Measurements from ENCODE around the gene PARVG. TPM values are rescaled to one million over a fixed set of nuclear protein-coding genes. Genes with fewer than 3 reads are reported as not detected.

The PARVG gene
- total RNA-seq, 4 donors from 2014 or later = 1.00 to 37.8 (median 20.6) TPM

DNA sequence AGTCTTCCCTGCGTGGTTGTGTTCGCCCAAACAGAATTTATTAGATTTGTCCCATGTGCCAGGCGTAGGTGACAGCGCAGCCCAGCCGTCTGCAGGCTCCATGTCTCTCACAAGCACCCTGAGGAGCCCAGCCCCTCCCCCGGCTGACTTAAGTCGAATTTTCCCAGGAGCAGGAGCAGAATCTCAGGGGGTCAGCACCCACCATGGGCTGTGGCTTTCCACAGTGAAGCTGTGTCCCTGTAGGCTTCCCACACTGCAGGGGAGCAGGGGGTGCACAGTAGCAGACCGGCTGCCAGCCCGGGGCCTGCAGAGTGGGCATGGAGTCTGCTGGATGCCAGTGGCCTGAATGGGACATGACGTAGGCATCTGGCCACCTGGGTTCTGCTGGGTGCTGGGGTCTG, 16.0 kb downstream of the PARVG start:
- in situ Hi-C loops (cut with MboI; ENCODE audit: low pct_ligation_motif_present in 1 of 4, low pct_unique_long_range_greater_than_20kb in 1 of 4, low sequenced_read_pairs in 3 of 4) (no loop called here), intact Hi-C loops (cut with DNase I; ENCODE audit: low total_unique reads) (no loop called here)
- Histone ChIP-seq H3K4me3 (no peak overlapping the region), H3K4me1 (peaks cover 0 to 3% (median 0%) of the 10 kb centered on the region in 4 donors), H3K36me3 (no peaks in the 10 kb centered on the region), H3K27ac (no peak overlapping the region), H3K9me3 (no peaks in the 10 kb centered on the region), H3K27me3 (no peaks in the 10 kb centered on the region)
- TF ChIP-seq EP300 (IDR thresholded peaks at IDR 0.05; ENCODE audit: low read depth) = no peak
- TF ChIP-seq POLR2AphosphoS5 (IDR thresholded peaks at IDR 0.05) = no peak
- TF ChIP-seq, protein P1, sequence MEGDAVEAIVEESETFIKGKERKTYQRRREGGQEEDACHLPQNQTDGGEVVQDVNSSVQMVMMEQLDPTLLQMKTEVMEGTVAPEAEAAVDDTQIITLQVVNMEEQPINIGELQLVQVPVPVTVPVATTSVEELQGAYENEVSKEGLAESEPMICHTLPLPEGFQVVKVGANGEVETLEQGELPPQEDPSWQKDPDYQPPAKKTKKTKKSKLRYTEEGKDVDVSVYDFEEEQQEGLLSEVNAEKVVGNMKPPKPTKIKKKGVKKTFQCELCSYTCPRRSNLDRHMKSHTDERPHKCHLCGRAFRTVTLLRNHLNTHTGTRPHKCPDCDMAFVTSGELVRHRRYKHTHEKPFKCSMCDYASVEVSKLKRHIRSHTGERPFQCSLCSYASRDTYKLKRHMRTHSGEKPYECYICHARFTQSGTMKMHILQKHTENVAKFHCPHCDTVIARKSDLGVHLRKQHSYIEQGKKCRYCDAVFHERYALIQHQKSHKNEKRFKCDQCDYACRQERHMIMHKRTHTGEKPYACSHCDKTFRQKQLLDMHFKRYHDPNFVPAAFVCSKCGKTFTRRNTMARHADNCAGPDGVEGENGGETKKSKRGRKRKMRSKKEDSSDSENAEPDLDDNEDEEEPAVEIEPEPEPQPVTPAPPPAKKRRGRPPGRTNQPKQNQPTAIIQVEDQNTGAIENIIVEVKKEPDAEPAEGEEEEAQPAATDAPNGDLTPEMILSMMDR (IDR thresholded peaks at IDR 0.05) = no peak
- no peak for TF ChIP-seq POLR2A (IDR thresholded peaks at IDR 0.05)
- DNase-seq = no peak
- 82% methylated on average over 10 of the region's 10 CpGs; no CpG with 5 or more reads in 1 of the 2 donors for WGBS, 2 donors (ENCODE audit: low coverage in 1 of 2)

DNA sequence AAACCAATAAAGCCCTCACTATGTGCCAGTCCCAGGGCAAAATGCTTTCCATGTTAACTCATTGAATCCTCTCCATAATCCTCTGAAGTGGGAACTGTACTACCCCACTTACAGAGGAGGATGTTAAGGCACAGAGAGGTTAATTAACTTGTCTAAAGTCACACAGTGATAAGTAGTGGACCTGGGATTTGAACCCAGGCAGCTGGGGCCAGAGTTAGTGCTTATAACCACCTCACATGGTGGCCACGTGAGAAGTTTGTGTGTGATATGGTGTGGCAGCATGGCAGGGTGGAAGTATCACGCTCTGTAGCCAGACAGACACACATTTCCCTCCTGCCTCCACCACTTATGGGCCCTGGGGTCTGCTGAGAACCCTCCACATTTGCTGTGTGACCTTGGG, 16.5 kb downstream of the PARVG start:
- no peak for DNase-seq
- WGBS, 2 donors (ENCODE audit: low coverage in 1 of 2) = 92% methylated on average over 2 of the region's 2 CpGs; no CpG with 5 or more reads in 1 of the 2 donors
- H3K36me3 ChIP-seq = no peaks in the 10 kb centered on the region
- H3K27ac ChIP-seq = no peak overlapping the region
- H3K4me3 ChIP-seq = no peak overlapping the region
- no peaks in the 10 kb centered on the region for H3K27me3 ChIP-seq
- intact Hi-C loops (cut with DNase I; ENCODE audit: low total_unique reads) = no loop called here
- in situ Hi-C loops (cut with MboI; ENCODE audit: low pct_ligation_motif_present in 1 of 4, low pct_unique_long_range_greater_than_20kb in 1 of 4, low sequenced_read_pairs in 3 of 4) = no loop called here
- TF ChIP-seq POLR2AphosphoS5 (IDR thresholded peaks at IDR 0.05) (no peak), EP300 (IDR thresholded peaks at IDR 0.05; ENCODE audit: low read depth) (no peak), POLR2A (IDR thresholded peaks at IDR 0.05) (no peak)
- TF ChIP-seq, protein P1 (IDR thresholded peaks at IDR 0.05) = no peak
- H3K4me1 ChIP-seq = peaks cover 0 to 3% (median 0%) of the 10 kb centered on the region in 4 donors
- H3K9me3 ChIP-seq = no peaks in the 10 kb centered on the region

DNA sequence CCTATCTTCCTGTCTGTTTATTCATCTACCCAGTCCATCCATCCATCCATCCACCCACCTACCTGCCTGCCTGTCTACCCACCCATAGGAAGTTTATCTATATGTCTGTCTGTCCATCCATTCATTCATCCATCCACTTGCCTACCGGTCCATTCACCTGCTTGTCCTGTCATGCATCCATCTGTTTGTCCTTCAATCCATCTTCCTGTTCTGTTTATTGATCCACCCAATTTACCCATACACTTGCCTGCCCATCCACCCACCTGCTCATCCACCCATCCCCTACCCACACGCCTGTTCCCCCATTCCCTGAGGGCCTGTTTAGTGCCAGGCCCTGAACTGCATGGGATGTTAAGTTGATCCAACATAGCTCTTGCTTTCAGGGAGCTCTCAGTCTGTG, 18.4 kb downstream of the PARVG start:
- Histone ChIP-seq H3K4me3 (no peak overlapping the region), H3K9me3 (no peaks in the 10 kb centered on the region), H3K27me3 (no peaks in the 10 kb centered on the region), H3K4me1 (no peaks in the 10 kb centered on the region), H3K27ac (no peak overlapping the region), H3K36me3 (no peaks in the 10 kb centered on the region)
- WGBS, 2 donors (ENCODE audit: low coverage in 1 of 2) = 91 to 100% methylated on average over 1 to 2 of the region's 2 CpGs
- DNase-seq = no peak
- no peak for TF ChIP-seq POLR2AphosphoS5 (IDR thresholded peaks at IDR 0.05)
- TF ChIP-seq, protein P1 (IDR thresholded peaks at IDR 0.05) = no peak
- no peak for TF ChIP-seq EP300 (IDR thresholded peaks at IDR 0.05; ENCODE audit: low read depth)
- no peak for TF ChIP-seq POLR2A (IDR thresholded peaks at IDR 0.05)
- in situ Hi-C loops (cut with MboI; ENCODE audit: low pct_ligation_motif_present in 1 of 4, low pct_unique_long_range_greater_than_20kb in 1 of 4, low sequenced_read_pairs in 3 of 4) = no loop called here
- intact Hi-C loops (cut with DNase I; ENCODE audit: low total_unique reads) = no loop called here

DNA sequence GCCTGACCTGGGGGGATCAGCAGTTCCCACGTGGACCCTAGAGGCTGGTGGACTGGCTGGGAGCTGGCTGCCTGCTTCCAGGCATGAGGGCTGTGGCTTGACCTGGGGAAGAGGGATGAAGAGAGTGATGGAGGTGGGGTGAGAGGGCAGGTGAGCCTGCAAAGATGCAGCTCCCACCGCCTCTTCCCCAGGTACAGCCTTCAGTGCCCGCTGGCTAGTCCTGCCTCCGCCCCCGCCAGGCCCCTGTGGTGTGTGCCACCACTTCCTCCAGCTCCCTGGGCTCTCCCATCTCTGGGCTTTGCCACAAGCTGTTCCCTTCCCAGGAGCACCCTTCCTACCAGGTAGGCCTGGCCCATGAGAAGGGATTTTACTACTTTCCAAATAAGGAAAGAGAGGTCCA, 19.1 kb downstream of the PARVG start:
- H3K4me3 ChIP-seq = no peak overlapping the region
- in situ Hi-C loops (cut with MboI; ENCODE audit: low pct_ligation_motif_present in 1 of 4, low pct_unique_long_range_greater_than_20kb in 1 of 4, low sequenced_read_pairs in 3 of 4) = no loop called here
- H3K27ac ChIP-seq = no peak overlapping the region
- TF ChIP-seq, protein P1 (IDR thresholded peaks at IDR 0.05) = no peak
- TF ChIP-seq EP300 (IDR thresholded peaks at IDR 0.05; ENCODE audit: low read depth) = no peak
- no peak for TF ChIP-seq POLR2A (IDR thresholded peaks at IDR 0.05)
- no peak for TF ChIP-seq POLR2AphosphoS5 (IDR thresholded peaks at IDR 0.05)
- no peak for DNase-seq
- no peaks in the 10 kb centered on the region for H3K27me3 ChIP-seq
- intact Hi-C loops (cut with DNase I; ENCODE audit: low total_unique reads) = no loop called here
- WGBS, 2 donors (ENCODE audit: low coverage in 1 of 2) = 89% methylated on average over 5 of the region's 5 CpGs; no CpG with 5 or more reads in 1 of the 2 donors
- H3K36me3 ChIP-seq = no peaks in the 10 kb centered on the region
- H3K9me3 ChIP-seq = no peaks in the 10 kb centered on the region
- H3K4me1 ChIP-seq = no peaks in the 10 kb centered on the region
